Measurements from ENCODE around the gene GAS6.

DNA sequence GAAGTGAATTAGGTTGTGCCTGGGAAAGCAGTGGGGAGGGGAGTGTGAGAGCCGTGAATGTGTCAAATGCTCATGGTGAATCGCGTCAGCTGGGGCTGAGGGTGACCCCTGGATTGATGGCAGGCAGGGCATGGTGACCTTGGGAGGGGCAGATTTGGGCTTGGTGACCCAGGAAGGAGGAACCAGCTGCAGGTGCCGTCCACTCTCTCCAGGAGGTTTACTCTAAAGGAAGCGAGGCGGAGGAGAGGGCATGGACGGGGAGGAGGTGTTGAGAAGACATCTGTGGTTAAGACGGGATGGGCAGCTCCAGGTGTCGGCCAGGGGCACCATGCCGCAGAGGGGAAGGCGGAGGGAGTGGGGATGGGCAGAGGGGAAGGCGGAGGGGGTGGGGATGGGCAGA lies 76.2 kb downstream of the GAS6 start:
- TF ChIP-seq, protein P1, sequence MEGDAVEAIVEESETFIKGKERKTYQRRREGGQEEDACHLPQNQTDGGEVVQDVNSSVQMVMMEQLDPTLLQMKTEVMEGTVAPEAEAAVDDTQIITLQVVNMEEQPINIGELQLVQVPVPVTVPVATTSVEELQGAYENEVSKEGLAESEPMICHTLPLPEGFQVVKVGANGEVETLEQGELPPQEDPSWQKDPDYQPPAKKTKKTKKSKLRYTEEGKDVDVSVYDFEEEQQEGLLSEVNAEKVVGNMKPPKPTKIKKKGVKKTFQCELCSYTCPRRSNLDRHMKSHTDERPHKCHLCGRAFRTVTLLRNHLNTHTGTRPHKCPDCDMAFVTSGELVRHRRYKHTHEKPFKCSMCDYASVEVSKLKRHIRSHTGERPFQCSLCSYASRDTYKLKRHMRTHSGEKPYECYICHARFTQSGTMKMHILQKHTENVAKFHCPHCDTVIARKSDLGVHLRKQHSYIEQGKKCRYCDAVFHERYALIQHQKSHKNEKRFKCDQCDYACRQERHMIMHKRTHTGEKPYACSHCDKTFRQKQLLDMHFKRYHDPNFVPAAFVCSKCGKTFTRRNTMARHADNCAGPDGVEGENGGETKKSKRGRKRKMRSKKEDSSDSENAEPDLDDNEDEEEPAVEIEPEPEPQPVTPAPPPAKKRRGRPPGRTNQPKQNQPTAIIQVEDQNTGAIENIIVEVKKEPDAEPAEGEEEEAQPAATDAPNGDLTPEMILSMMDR (IDR thresholded peaks at IDR 0.05; ENCODE audit: low read length) = no peak
- TF ChIP-seq EZH2phosphoT487 (IDR thresholded peaks at IDR 0.05; ENCODE audit: low read length) = no peak
- no peak for TF ChIP-seq EZH2 (optimal IDR thresholded peaks at IDR 0.05; ENCODE audit: low read depth, low read length)
